C1 segment of cervical spinal cord (tissue), 14 donors: ENCODE results near the gene ANXA3.
"Not testable (repeated sequence)": the region's sequence is repeated elsewhere in the genome, so short reads cannot be mapped to it uniquely, and the experiment has no call there.

ENCODE experiments used
- DNase-seq, 14 donors: peaks; one replicate each; lab custom pipeline; 2025; lab: John Stamatoyannopoulos, UW

ANXA3 gene, protein sequence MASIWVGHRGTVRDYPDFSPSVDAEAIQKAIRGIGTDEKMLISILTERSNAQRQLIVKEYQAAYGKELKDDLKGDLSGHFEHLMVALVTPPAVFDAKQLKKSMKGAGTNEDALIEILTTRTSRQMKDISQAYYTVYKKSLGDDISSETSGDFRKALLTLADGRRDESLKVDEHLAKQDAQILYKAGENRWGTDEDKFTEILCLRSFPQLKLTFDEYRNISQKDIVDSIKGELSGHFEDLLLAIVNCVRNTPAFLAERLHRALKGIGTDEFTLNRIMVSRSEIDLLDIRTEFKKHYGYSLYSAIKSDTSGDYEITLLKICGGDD

GRCh38 chr4:78551420-78552351 lies at the start of gene ANXA3:
ANXA3 (plus strand) TSS chr4:78551770; CDS start chr4:78554474, 2,704 bp downstream.
- no peak for DNase-seq

DNA sequence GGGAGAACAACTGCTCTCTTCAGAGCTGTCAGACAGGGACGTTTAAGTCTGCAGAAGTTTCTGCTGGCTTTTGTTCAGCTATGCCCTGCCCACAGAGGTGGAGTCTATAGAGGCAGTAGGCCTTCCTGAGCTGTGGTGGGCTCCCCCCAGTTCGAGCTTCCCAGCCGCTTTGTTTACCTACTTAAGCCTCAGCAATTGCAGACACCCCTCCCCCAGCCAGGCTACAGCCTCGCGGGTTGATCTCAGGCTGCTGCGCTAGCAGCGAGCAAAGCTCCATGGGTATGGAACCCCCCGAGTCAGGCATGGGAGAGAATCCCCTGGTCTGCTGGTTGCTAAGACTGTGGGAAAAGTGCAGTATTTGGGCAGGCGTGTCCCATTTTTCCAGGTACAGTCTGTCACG lies 45.3 kb upstream of the ANXA3 start:
- DNase-seq = not testable (repeated sequence)

GRCh38 chr4:78509043-78509442 lies 42.5 kb upstream of the ANXA3 start:
- DNase-seq = no peak

- no peak for DNase-seq
Observed at GRCh38 chr4:78510108-78510507, 41.5 kb upstream of the ANXA3 start.

- DNase-seq = no peak
Observed at GRCh38 chr4:78510681-78511080, 40.9 kb upstream of the ANXA3 start.

DNA sequence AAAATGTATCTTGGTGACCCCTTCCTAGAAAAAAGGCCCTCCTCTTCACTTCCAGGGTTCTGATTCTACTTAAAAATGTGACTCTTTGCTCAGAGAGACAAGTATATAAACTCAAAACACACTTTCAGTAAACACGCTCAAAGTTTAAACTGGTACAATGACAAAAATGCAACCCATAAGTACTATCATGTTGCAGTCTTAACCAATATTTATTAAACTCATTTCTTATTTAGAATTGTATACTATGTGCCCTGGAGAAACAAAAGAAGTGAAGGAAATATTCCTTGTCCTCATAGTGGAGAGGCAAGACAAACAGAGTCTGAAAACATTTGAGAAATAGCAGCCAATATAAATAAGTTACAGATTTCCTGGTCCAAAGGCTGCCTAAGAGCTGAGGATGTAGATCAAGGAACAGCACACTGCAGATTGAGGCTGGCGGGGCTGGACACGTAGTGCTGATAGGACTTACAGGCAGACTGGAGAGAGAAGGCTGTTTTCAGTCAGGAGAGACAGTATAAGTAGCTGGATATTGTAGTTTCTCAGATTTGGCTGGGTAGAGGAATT lies 39.1 kb upstream of the ANXA3 start:
- no peak for DNase-seq

DNA sequence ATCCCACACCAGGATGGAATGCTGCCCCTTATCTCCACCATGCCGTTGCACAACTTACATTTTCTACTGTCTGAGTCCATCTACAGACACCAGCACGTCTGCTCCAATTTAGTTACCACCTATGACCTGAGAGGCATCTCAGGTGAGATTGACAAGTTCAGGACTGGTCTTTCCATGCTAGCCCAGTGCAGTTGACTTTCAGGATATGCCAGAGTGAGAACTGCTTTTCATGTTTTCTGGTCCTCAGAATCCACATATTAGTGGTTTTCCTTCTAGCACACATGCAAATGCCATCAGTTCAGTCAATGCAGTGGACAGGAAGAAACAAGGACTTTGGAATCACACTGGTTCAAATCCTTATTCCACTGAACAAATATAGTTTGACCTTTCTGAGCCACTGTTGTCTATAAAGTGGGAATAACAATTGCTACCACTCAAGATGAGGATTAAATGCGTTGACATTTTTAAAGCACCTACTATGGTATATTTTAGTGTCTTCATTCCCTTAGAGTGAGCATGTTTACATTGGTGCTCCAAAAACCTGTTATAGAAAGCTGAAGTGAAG lies 38.1 kb upstream of the ANXA3 start:
- DNase-seq = no peak

DNA sequence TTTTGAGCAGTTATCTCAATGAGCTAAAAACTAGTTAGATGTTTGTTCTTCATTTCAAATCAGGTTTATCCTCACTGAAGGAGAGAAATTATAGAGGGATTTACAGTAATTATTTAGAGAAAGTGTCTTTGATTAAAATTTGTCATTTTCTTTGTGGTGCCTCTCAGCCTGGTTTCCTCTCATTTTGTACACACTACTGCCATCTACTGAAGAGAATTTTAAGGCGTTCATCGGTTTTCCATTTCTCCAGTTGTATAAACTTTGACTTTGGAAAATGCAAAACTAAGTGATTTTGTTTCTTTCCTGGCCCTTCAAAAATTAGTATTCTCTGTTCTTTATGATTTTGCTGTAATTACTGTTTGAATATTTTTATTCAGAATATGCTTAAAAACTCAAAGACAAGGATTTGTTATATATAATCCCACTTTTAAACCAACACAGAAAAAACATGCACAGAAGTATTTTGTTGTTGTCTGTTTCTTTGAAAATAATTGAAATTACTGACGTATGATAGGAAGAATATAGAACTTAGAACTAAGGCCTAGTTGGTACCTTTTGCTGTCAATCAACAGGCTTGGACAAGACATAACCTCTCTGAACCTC lies 34.4 kb upstream of the ANXA3 start:
- no peak for DNase-seq

DNA sequence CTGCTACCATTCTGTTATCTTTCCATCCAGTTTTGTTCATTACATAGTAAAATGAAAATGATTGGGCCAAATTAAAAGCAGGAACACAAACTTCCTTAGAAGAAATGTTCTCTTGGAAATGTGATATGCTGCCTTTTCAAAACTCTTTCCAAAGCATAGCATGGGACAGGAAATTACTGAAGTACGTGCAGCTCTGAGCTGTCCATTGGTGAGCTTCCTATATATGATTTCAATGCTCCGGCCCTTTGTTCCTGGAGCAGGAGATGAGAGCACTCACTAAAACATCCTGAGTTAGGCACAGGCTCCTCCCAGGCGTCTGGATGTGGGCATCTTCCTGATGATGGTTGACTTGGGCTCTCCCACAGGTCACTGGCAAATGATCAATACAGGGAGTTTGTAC lies 33.0 kb upstream of the ANXA3 start:
- DNase-seq = no peak

DNA sequence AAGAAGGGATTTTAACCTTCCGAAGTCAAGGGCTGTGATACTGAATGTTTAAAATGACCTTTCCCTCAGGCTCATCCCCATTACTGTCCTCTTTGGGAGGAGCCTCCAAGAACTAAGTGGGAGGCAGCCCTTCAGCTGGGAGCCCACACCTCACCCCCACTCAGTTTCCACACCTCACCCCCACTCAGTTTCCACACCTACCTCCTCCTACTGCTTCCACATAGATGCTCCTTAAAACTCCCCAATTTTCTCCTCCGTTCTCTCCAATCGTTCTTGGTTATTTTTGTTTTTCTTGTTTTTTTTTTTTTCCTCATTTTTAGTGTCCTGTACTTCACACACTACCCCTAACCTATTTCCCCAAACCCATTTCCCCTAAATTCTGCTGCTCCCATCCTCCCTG lies 31.6 kb upstream of the ANXA3 start:
- no peak for DNase-seq

DNA sequence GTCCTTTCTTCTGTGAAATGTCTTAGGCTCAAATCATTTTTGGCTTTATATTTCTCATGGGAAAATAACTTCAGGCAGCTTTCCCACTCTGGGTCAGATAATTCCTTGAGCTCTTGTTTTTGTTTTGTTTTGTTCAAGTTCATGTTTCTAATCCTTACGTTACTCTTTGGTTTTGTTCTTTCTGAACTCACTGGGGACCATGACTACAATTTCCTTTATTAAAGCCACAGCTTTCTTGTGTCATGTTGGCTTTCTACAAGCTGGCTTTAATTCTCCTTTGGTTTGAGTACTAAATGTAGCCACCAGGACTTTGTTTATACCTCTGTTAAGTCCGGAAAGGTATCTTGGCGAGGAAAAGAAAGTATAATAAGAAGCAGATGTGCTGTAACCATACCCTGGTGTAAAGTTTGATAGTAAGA lies 30.8 kb upstream of the ANXA3 start:
- DNase-seq = no peak

GRCh38 chr4:78524009-78524408 lies 27.6 kb upstream of the ANXA3 start:
- no peak for DNase-seq

DNA sequence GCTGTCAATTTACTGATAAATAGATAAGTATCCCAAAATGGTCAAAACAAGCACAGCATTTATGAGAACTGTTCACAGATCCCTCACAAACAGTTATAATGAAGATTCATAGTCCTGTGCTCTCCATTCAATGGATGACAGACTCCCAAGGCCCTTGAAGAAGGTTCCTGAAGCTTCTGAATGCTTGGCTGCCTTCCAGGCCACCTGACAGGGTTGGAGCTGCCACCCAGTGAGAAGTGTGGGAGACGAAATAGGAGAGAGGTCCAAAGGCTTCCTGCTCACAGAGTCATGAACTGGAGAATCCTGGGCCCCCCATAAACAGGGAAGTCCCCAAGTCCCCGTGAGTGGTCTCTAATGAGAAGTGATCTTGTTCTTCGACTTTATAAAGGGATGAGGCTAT lies 26.0 kb upstream of the ANXA3 start:
- no peak for DNase-seq

- no peak for DNase-seq
Observed at GRCh38 chr4:78527103-78527502, 24.5 kb upstream of the ANXA3 start.

GRCh38 chr4:78527555-78527954 lies 24.0 kb upstream of the ANXA3 start:
- no peak for DNase-seq

DNA sequence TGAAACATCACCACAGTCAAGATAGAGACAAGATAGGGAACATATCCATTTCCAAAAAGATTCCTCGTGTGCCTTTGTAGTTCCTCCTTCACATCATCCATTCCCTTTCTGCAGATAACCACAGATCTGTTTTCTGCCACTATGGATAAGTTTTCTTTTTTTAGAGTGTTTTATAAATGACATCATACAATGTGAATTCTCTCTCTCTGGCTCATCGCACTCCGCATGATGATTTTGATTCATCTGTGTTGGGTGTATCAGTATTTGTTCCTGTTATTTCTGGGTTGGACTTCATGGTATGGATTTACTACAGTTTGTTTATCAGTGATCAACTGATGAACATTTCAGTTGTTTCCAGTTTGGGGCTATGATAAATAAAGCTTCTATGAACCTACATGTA lies 23.2 kb upstream of the ANXA3 start:
- DNase-seq = no peak

DNA sequence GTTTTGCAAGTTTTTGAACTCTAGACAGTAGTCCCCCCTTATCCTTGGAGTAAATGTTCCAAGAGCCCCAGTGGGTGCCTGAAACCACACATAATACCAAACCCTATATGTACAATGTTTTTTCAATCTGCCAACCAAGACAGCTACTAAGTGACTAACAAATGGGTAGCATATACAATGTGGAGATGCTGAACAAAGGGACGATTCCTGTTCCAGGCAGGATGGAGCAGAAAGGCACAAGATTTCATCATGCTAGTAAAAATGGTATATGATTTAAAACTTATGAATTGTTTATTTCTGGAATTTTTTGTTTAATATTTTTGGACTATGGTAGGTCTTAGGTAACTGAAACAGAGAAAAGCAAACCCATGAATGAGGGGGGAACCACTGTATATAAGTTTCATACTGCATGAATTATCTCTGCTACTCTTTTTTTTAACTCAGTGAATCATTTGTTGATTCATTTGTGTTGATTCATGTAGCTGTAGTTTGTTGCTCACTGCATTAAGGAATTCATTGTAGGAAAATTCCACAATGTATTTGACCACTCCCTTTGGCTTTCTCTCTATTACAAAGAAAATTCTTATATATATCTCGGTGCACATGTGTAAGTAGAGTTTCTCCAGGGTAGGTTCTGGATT lies 21.9 kb upstream of the ANXA3 start:
- no peak for DNase-seq

GRCh38 chr4:78532046-78532445 lies 19.5 kb upstream of the ANXA3 start:
- no peak for DNase-seq

GRCh38 chr4:78533854-78534253 lies 17.7 kb upstream of the ANXA3 start:
- DNase-seq = no peak

GRCh38 chr4:78534286-78534955 lies 17.1 kb upstream of the ANXA3 start:
- peak in 1 of 14 donors; percentile 12 for DNase-seq

- no peak for DNase-seq
Observed at GRCh38 chr4:78542373-78542772, 9.2 kb upstream of the ANXA3 start.
